SK-N-SH treated with all-trans-retinoic acid at 6 μM for 48 hours (cell line): ENCODE results near the gene RPUSD2.

Source experiments
- ATAC-seq: fragments of 200-7000 bp; cut with Tn5 transposase; 3 replicates; pipeline ENCODE4 v1.9.1; 2020; ENCODE audit warnings: mild to moderate bottlenecking, moderate library complexity
- ARNTL ChIP-seq: fragments of 450-650 bp; formaldehyde crosslinking; IDR thresholded peaks from 2 replicates; pipeline ENCODE4 v1.5.0; 2020; ENCODE audit warnings: low read depth, mild to moderate bottlenecking, moderate library complexity, borderline replicate concordance
- BACH2 ChIP-seq: fragments of 250-450 bp; sonication (Bioruptor Pico); IDR thresholded peaks from 2 replicates; pipeline ENCODE4 v1.9.0; 2021; ENCODE audit warnings: mild to moderate bottlenecking, borderline replicate concordance
- CSDC2 ChIP-seq: fragments of 250-450 bp; sonication (Bioruptor Pico); IDR thresholded peaks from 2 replicates; pipeline ENCODE4 v1.5.0; 2020; ENCODE audit warnings: mild to moderate bottlenecking, moderate library complexity
- CSRNP3 ChIP-seq: fragments of 250-450 bp; sonication (Bioruptor Pico); IDR thresholded peaks from 2 replicates; pipeline ENCODE4 v1.5.1; 2021; ENCODE audit warnings: mild to moderate bottlenecking, moderate library complexity
- ESRRG ChIP-seq: fragments of 250-450 bp; sonication (Bioruptor Pico); IDR thresholded peaks from 2 replicates; pipeline ENCODE4 v1.6.1; 2021; ENCODE audit warnings: mild to moderate bottlenecking
- GLIS3 ChIP-seq: fragments of 250-450 bp; sonication (Bioruptor Pico); IDR thresholded peaks from 2 replicates; pipeline ENCODE4 v1.5.0; 2020; ENCODE audit warnings: mild to moderate bottlenecking, moderate library complexity
- ISL1 ChIP-seq: fragments of 250-450 bp; sonication (Bioruptor Pico); IDR thresholded peaks from 2 replicates; pipeline ENCODE4 v2.1.2; 2022; ENCODE audit warnings: mild to moderate bottlenecking, moderate library complexity
- PATZ1 ChIP-seq: fragments of 250-450 bp; sonication (Bioruptor Pico); IDR thresholded peaks from 2 replicates; pipeline ENCODE4 v1.8.0; 2020; ENCODE audit warnings: mild to moderate bottlenecking, moderate library complexity, borderline replicate concordance
- PPARA ChIP-seq: fragments of 250-450 bp; sonication (Bioruptor Pico); IDR thresholded peaks from 2 replicates; pipeline ENCODE4 v1.5.0; 2020; ENCODE audit warnings: mild to moderate bottlenecking, borderline replicate concordance
- SNAI2 ChIP-seq: fragments of 250-450 bp; sonication (Bioruptor Pico); IDR thresholded peaks from 2 replicates; pipeline ENCODE4 v1.5.0; 2020; ENCODE audit warnings: mild to moderate bottlenecking, moderate library complexity
- TCF4 ChIP-seq: fragments of 250-450 bp; sonication (Bioruptor Pico); IDR thresholded peaks from 2 replicates; pipeline ENCODE4 v1.8.0; 2021; ENCODE audit warnings: mild to moderate bottlenecking, moderate library complexity, borderline replicate concordance
- TOX ChIP-seq: fragments of 250-450 bp; sonication (Bioruptor Pico); IDR thresholded peaks from 2 replicates; pipeline ENCODE4 v1.8.0; 2021; ENCODE audit warnings: mild to moderate bottlenecking, moderate library complexity, borderline replicate concordance
- ZC3H10 ChIP-seq: fragments of 250-450 bp; sonication (Bioruptor Pico); IDR thresholded peaks from 2 replicates; pipeline ENCODE4 v1.5.1; 2021; ENCODE audit warnings: mild to moderate bottlenecking, moderate library complexity
- ZFP3 ChIP-seq: fragments of 250-450 bp; sonication (Bioruptor Pico); IDR thresholded peaks from 2 replicates; pipeline ENCODE4 v1.5.0; 2020; ENCODE audit warnings: mild to moderate bottlenecking, moderate library complexity
- ZFP30 ChIP-seq: fragments of 450-650 bp; formaldehyde crosslinking; IDR thresholded peaks from 2 replicates; pipeline ENCODE4 v1.5.0; 2022; ENCODE audit warnings: mild to moderate bottlenecking, moderate library complexity
- ZNF565 ChIP-seq: fragments of 450-650 bp; formaldehyde crosslinking; conservative IDR thresholded peaks from 2 replicates; pipeline ENCODE4 v1.5.0; 2020; ENCODE audit warnings: low read depth, mild to moderate bottlenecking, moderate library complexity
- ZNF70 ChIP-seq: fragments of 450-650 bp; formaldehyde crosslinking; IDR thresholded peaks from 2 replicates; pipeline ENCODE4 v1.5.0; 2020; ENCODE audit warnings: mild to moderate bottlenecking, moderate library complexity
- ZNF8 ChIP-seq: fragments of 450-650 bp; formaldehyde crosslinking; IDR thresholded peaks from 2 replicates; pipeline ENCODE4 v1.5.0; 2020; ENCODE audit warnings: mild to moderate bottlenecking, moderate library complexity
- TF ChIP-seq, protein P1 (sequence below): fragments of 250-450 bp; sonication (Bioruptor Pico); IDR thresholded peaks from 2 replicates; pipeline ENCODE4 v1.5.1; 2020; ENCODE audit warnings: low read depth, mild to moderate bottlenecking, moderate library complexity
- TF ChIP-seq, protein P2 (sequence below): fragments of 250-450 bp; sonication (Bioruptor Pico); IDR thresholded peaks from 2 replicates; pipeline ENCODE4 v1.8.0; 2021; ENCODE audit warnings: low read depth, mild to moderate bottlenecking, moderate library complexity, borderline replicate concordance
- TF ChIP-seq, protein P3 (sequence below): fragments of 250-450 bp; sonication (Bioruptor Pico); IDR thresholded peaks from 2 replicates; pipeline ENCODE4 v1.5.0; 2020; ENCODE audit warnings: mild to moderate bottlenecking, moderate library complexity

The RPUSD2 gene

GRCh38 chr15:40584191-40584590 lies 15.1 kb downstream of the RPUSD2 start:
- TF ChIP-seq ZNF70 (CRISPR knock-in tag) (no peak), TCF4 (CRISPR knock-in tag) (no peak), CSDC2 (CRISPR knock-in tag) (no peak), ESRRG (CRISPR knock-in tag) (no peak), PPARA (CRISPR knock-in tag) (no peak), ZC3H10 (CRISPR knock-in tag) (no peak), CSRNP3 (CRISPR knock-in tag) (no peak)
- ATAC-seq: no peak

GRCh38 chr15:40590667-40591050 lies 21.6 kb downstream of the RPUSD2 start:
- ATAC-seq: no peak
- TF ChIP-seq, protein P1, sequence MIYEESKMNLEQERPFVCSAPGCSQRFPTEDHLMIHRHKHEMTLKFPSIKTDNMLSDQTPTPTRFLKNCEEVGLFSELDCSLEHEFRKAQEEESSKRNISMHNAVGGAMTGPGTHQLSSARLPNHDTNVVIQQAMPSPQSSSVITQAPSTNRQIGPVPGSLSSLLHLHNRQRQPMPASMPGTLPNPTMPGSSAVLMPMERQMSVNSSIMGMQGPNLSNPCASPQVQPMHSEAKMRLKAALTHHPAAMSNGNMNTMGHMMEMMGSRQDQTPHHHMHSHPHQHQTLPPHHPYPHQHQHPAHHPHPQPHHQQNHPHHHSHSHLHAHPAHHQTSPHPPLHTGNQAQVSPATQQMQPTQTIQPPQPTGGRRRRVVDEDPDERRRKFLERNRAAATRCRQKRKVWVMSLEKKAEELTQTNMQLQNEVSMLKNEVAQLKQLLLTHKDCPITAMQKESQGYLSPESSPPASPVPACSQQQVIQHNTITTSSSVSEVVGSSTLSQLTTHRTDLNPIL (CRISPR knock-in tag): no peak
- TF ChIP-seq TOX (CRISPR knock-in tag) (no peak), ISL1 (no peak), BACH2 (CRISPR knock-in tag) (no peak), ZFP3 (no peak), ZFP30 (no peak), PPARA (CRISPR knock-in tag) (no peak), ZNF8 (CRISPR knock-in tag) (no peak), CSDC2 (CRISPR knock-in tag) (no peak)
- TF ChIP-seq, protein P2, sequence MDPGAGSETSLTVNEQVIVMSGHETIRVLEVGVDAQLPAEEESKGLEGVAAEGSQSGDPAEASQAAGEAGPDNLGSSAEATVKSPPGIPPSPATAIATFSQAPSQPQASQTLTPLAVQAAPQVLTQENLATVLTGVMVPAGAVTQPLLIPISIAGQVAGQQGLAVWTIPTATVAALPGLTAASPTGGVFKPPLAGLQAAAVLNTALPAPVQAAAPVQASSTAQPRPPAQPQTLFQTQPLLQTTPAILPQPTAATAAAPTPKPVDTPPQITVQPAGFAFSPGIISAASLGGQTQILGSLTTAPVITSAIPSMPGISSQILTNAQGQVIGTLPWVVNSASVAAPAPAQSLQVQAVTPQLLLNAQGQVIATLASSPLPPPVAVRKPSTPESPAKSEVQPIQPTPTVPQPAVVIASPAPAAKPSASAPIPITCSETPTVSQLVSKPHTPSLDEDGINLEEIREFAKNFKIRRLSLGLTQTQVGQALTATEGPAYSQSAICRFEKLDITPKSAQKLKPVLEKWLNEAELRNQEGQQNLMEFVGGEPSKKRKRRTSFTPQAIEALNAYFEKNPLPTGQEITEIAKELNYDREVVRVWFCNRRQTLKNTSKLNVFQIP (CRISPR knock-in tag): no peak

DNA sequence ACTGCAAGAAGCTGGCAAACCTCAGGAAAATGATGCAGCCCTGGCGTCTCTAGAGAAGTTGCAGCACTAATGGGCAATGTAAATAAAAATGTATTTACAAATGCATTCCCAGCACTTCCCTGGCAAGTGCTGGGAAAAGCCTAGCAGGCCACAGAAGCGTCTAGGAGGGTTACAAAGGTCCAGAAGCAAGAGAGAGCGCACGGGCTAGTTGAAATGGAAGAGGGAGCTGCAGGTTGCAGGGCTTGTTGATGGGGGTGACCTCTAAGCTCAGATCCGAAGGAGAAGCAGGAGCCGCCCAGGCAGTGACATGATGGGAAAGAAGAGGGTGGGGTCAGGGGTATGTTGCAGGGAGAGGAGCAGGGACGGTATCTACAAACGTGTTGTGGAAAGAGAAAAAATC lies 22.3 kb downstream of the RPUSD2 start:
- TF ChIP-seq ZFP3 (no peak), ZFP30 (no peak), SNAI2 (CRISPR knock-in tag) (no peak), TOX (CRISPR knock-in tag) (no peak), ESRRG (CRISPR knock-in tag) (no peak), ARNTL (no peak), ZNF8 (CRISPR knock-in tag) (no peak), ISL1 (no peak), ZNF70 (CRISPR knock-in tag) (no peak), PATZ1 (CRISPR knock-in tag) (no peak), BACH2 (CRISPR knock-in tag) (no peak), GLIS3 (CRISPR knock-in tag) (no peak), ZC3H10 (CRISPR knock-in tag) (no peak)
- TF ChIP-seq, all 23 proteins: peak for 0
- ATAC-seq: no peak

DNA sequence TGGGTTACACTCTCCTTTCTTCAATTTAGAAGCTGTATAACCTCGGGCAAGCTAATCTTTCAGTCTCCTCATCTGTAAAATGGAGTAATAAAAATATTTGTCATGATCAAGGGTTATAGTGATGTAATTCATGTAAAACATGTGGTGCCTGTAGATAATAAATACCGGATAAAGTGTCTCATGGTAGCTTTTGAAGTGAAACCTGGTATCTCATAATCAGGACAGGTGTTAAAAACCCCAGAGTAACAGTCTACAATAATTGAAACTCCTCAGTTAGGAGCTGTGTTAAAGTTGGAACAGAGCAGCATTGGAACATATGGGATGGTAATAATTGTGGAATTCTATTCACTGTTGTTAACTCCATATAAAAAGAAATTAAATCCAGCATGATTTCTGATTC lies 24.1 kb downstream of the RPUSD2 start:
- no peak for TF ChIP-seq ZFP30
- no peak for TF ChIP-seq ZNF565 (CRISPR knock-in tag)
- TF ChIP-seq, protein P3, sequence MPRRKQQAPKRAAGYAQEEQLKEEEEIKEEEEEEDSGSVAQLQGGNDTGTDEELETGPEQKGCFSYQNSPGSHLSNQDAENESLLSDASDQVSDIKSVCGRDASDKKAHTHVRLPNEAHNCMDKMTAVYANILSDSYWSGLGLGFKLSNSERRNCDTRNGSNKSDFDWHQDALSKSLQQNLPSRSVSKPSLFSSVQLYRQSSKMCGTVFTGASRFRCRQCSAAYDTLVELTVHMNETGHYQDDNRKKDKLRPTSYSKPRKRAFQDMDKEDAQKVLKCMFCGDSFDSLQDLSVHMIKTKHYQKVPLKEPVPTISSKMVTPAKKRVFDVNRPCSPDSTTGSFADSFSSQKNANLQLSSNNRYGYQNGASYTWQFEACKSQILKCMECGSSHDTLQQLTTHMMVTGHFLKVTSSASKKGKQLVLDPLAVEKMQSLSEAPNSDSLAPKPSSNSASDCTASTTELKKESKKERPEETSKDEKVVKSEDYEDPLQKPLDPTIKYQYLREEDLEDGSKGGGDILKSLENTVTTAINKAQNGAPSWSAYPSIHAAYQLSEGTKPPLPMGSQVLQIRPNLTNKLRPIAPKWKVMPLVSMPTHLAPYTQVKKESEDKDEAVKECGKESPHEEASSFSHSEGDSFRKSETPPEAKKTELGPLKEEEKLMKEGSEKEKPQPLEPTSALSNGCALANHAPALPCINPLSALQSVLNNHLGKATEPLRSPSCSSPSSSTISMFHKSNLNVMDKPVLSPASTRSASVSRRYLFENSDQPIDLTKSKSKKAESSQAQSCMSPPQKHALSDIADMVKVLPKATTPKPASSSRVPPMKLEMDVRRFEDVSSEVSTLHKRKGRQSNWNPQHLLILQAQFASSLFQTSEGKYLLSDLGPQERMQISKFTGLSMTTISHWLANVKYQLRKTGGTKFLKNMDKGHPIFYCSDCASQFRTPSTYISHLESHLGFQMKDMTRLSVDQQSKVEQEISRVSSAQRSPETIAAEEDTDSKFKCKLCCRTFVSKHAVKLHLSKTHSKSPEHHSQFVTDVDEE: no peak
- no peak for TF ChIP-seq TOX (CRISPR knock-in tag)
- TF ChIP-seq CSRNP3 (CRISPR knock-in tag): no peak
- TF ChIP-seq SNAI2 (CRISPR knock-in tag): no peak
- TF ChIP-seq, protein P2 (CRISPR knock-in tag): no peak
- TF ChIP-seq ESRRG (CRISPR knock-in tag): no peak
- no peak for ATAC-seq
